Cardiac muscle cell (in vitro differentiated cells and primary cell): ENCODE results near the gene CDK2. TPM values are rescaled to one million over a fixed set of nuclear protein-coding genes. Genes with fewer than 3 reads are reported as not detected.
"Not testable (repeated sequence)": the region's sequence is repeated elsewhere in the genome, so short reads cannot be mapped to it uniquely, and the experiment has no call there.

Experiments used
- DNase-seq, 2 donors: peaks; one replicate each; pipeline versions ENCODE4 v3.0.0 to v3.0.0-alpha.2; 2010 to 2017; ENCODE audit warnings: low read depth in 1 of 2, low spot score in 1 of 2
- H3K27ac ChIP-seq: fragments of 200-600 bp; sonication (generic); 2 replicates; pipeline ENCODE4 v1.5.1; 2016
- H3K27me3 ChIP-seq: fragments of 200-600 bp; sonication (generic); 2 replicates; pipeline ENCODE4 v1.6.0; 2016; ENCODE audit warnings: control low read depth
- H3K36me3 ChIP-seq: fragments of 200-600 bp; sonication (generic); 2 replicates; pipeline ENCODE4 v1.5.1; 2016; ENCODE audit warnings: control low read depth
- H3K4me1 ChIP-seq: fragments of 200-600 bp; sonication (generic); 2 replicates; pipeline ENCODE4 v1.8.1; 2017; ENCODE audit warnings: low read depth, mild to moderate bottlenecking, mixed run types
- H3K4me3 ChIP-seq: fragments of 200-600 bp; sonication (generic); 2 replicates; pipeline ENCODE4 v1.5.1; 2016; ENCODE audit warnings: mild to moderate bottlenecking
- H3K9me3 ChIP-seq: fragments of 200-600 bp; sonication (generic); 2 replicates; pipeline ENCODE4 v1.5.1; 2017; ENCODE audit warnings: low read depth, mild to moderate bottlenecking, control low read depth
- polyA plus RNA-seq: library from polyadenylated mRNA; unstranded; fragments of >200 nt; fragmentation: Nextera tagmentation; extraction: Ambion mirVana; gene quantifications from 2 replicates; pipeline ENCODE4 v1.2.1, GENCODE V29; 2016
- total RNA-seq: library from RNA; depleted of rRNA; stranded (reverse); fragments of >200 nt; gene quantifications from 2 replicates; pipeline ENCODE4 v1.2.3, GENCODE V29; 2016
- TF ChIP-seq, protein P1 (sequence below): IDR thresholded peaks from 2 replicates; pipeline ENCODE4 v1.5.1; 2012; ENCODE audit warnings: low read depth, mild to moderate bottlenecking, low read length

CDK2 gene
- total and polyA plus RNA-seq, 2 experiments from 2014 or later, result 31.4 to 33.9 TPM

- H3K27me3 ChIP-seq, result no peaks in the 10 kb centered on the region
- no peak for DNase-seq
- TF ChIP-seq, protein P1, sequence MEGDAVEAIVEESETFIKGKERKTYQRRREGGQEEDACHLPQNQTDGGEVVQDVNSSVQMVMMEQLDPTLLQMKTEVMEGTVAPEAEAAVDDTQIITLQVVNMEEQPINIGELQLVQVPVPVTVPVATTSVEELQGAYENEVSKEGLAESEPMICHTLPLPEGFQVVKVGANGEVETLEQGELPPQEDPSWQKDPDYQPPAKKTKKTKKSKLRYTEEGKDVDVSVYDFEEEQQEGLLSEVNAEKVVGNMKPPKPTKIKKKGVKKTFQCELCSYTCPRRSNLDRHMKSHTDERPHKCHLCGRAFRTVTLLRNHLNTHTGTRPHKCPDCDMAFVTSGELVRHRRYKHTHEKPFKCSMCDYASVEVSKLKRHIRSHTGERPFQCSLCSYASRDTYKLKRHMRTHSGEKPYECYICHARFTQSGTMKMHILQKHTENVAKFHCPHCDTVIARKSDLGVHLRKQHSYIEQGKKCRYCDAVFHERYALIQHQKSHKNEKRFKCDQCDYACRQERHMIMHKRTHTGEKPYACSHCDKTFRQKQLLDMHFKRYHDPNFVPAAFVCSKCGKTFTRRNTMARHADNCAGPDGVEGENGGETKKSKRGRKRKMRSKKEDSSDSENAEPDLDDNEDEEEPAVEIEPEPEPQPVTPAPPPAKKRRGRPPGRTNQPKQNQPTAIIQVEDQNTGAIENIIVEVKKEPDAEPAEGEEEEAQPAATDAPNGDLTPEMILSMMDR, result no peak
- H3K9me3 ChIP-seq, result no peaks in the 10 kb centered on the region
- H3K4me1 ChIP-seq, result peaks cover 10% of the 10 kb centered on the region
- H3K36me3 ChIP-seq, result peaks cover 4% of the 10 kb centered on the region
- no peak overlapping the region for H3K27ac ChIP-seq
- H3K4me3 ChIP-seq, result no peak overlapping the region
Observed at GRCh38 chr12:55978393-55978792, 11.8 kb downstream of the CDK2 start.

DNA sequence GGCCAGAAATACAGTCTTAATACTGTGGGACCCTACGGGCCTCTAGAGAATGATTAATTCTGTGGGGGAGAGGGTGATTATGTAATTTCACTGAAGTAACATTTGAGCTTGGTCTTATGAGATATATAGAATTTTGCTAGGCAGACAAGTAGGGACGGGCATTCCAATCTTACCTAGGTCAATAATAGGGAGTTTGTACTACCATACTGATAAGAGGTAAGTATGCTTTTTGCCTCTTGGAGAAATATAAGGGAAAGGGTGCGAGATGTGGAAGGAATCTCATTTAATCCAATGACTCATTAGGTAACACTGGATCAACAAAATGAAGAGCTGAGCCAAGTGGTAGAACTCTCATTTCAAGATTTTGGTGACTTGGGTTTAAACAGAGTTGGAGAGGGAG lies 12.4 kb downstream of the CDK2 start:
- H3K36me3 ChIP-seq, result peaks cover 4% of the 10 kb centered on the region
- no peak overlapping the region for H3K27ac ChIP-seq
- H3K4me1 ChIP-seq, result peaks cover 10% of the 10 kb centered on the region
- no peaks in the 10 kb centered on the region for H3K27me3 ChIP-seq
- TF ChIP-seq, protein P1, result no peak
- DNase-seq, result no peak
- no peak overlapping the region for H3K4me3 ChIP-seq
- no peaks in the 10 kb centered on the region for H3K9me3 ChIP-seq

- H3K27ac ChIP-seq, H3K27me3 ChIP-seq: not testable (repeated sequence)
Observed at GRCh38 chr12:55981882-55982281, 15.3 kb downstream of the CDK2 start.

GRCh38 chr12:55982319-55982936 lies 15.8 kb downstream of the CDK2 start:
- H3K27me3 ChIP-seq, result no peaks in the 10 kb centered on the region
- H3K36me3 ChIP-seq, result peaks cover 17% of the 10 kb centered on the region
- TF ChIP-seq, protein P1, result no peak

More at GRCh38 chr12:55981882-55982281, 15.3 kb downstream of the CDK2 start:
- H3K36me3 ChIP-seq, result peaks cover 13% of the 10 kb centered on the region
- H3K4me1 ChIP-seq, DNase-seq, H3K4me3 ChIP-seq, H3K9me3 ChIP-seq: not testable (repeated sequence)

GRCh38 chr12:55983232-55983842 lies 16.7 kb downstream of the CDK2 start:
- TF ChIP-seq, protein P1, result no peak
- H3K27ac ChIP-seq, result no peak overlapping the region
- H3K4me3 ChIP-seq, result no peak overlapping the region
- no peak for DNase-seq
- H3K27me3 ChIP-seq, result no peaks in the 10 kb centered on the region
- peaks cover 26% of the 10 kb centered on the region for H3K36me3 ChIP-seq
- H3K4me1 ChIP-seq, result no peaks in the 10 kb centered on the region
- no peaks in the 10 kb centered on the region for H3K9me3 ChIP-seq

More at GRCh38 chr12:55982319-55982936, 15.8 kb downstream of the CDK2 start:
- Histone ChIP-seq H3K27ac (no peak overlapping the region), H3K4me3 (no peak overlapping the region), H3K9me3 (no peaks in the 10 kb centered on the region), H3K4me1 (no peaks in the 10 kb centered on the region)
- DNase-seq, result peak in 1 of 2 donors; percentile 71

- no peaks in the 10 kb centered on the region for H3K9me3 ChIP-seq
- no peaks in the 10 kb centered on the region for H3K27me3 ChIP-seq
- TF ChIP-seq, protein P1, result no peak
- no peak overlapping the region for H3K4me3 ChIP-seq
- H3K4me1 ChIP-seq, result no peaks in the 10 kb centered on the region
- H3K27ac ChIP-seq, result no peak overlapping the region
- peaks cover 31% of the 10 kb centered on the region for H3K36me3 ChIP-seq
- no peak for DNase-seq
Observed at GRCh38 chr12:55984861-55985260, 18.2 kb downstream of the CDK2 start.
